Measurements from ENCODE around the gene GALNT18.

GALNT18 gene

DNA sequence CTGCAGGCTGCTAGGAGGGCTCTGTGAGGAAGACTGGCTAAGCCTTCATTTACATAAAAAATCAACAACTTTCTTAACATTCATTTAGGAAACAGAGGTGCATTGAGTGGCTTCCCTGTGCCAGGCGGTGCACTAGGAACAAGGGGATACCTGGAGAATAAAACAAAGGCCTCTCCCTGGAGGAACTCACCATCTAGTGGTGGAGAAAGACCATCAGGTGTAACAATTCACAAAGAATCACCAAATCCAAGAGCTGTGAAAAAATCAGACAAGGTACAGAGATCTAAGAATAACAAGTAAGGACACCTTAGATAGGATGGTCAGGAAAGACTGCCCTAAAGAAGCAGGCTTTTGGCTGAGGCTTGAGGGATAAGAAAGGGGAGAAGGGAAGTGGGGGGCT is 309.1 kb downstream of the GALNT18 start:
- no peak for DNase-seq (ENCODE audit: low read depth in 2 of 2)

DNA sequence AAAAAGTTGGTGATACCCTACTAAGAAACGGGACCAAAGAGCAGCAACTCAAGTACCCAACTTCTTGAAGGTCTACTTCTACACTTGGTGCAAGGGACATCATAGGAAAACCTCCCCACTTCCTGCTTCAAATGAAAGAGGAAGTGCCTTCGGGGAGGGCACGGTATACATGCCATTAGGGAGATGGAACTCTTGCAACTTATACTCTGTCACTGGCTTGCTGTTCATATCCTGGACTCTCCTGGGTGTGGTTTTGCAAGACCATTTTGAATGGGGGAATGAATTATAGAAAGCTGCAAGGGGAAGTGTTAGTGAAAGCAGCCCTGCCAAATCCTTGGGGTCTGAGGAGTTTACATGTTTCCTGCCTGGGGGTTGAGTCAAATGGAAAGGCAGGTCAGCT is 310.6 kb downstream of the GALNT18 start:
- no peak for DNase-seq (ENCODE audit: low read depth in 2 of 2)

DNA sequence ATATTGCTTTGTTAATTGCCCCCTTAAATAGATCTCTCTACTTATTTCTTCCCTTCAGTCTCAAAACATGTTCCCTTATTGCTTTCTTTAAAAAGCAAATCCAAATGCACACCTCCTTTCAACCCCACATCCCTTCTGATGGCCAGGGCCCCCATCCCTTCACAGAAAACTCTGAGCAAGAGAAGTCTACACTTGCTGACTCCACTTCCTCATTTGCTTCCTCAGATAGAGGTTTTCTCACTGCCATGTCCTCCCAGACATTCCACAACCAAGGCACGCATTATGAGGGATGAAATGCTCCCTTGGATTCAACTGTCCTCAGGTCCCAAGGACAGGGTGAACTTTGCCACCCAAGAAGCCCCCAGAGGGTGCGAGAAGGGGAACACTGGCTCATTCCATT is 311.9 kb downstream of the GALNT18 start:
- DNase-seq (ENCODE audit: low read depth in 2 of 2) = no peak

DNA sequence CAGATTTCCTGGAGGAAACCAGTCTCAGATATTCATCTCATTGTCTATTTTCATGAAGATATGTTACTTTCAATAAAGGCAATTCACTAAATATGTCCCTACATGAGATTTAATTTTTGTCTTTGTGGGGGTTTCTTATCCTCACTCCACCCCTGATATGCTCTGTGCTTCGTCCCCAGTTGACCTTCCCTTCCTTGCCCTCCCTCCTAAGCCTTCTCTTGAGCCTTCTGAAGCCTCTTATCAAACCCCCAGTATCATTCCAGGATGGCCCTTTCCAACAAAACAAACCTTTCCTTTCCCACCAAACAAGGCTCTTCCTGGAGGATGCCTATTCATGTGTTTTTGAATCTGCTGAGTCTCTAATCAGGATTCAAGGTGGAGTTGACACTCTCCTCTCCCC is 313.6 kb downstream of the GALNT18 start:
- no peak for DNase-seq (ENCODE audit: low read depth in 2 of 2)

DNA sequence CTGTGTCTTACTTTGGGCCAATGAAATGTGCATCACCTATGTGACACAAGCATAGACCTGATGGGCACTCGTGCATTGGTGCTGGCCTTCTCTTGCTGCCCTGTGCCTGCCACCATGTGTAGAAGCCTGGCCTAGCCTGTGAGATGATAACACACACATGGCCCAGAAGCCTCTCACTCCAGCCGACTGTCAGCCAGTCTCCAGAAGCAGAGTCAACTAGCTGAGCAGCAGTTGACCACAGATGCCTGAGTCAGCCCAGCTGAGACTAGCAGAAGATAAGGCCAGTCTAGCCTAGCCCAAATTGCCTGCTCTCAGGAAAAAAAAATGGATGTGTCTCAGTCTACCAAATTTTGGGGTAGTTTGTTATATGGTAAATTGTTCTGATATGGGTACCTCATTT is 314.9 kb downstream of the GALNT18 start:
- DNase-seq (ENCODE audit: low read depth in 2 of 2) = no peak

DNA sequence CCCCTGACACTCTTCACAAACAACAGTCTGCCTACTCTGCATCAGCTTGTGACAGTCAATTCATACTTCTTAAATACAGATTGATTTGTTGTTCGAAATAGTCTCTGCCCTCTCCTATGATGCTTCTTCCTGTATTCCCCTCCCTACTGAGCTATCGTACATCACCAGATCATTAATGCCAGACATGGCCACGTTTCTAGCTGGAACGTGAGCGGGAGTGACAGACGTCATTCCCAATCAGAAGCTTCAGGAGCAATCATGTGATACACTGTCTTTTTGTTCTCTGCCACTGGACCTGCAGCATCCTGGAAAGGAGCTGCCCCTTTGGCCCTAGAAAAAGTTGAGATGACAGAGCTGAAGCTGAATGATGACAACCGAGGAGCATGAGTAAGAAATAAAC is 317.3 kb downstream of the GALNT18 start:
- no peak for DNase-seq (ENCODE audit: low read depth in 2 of 2)

DNA sequence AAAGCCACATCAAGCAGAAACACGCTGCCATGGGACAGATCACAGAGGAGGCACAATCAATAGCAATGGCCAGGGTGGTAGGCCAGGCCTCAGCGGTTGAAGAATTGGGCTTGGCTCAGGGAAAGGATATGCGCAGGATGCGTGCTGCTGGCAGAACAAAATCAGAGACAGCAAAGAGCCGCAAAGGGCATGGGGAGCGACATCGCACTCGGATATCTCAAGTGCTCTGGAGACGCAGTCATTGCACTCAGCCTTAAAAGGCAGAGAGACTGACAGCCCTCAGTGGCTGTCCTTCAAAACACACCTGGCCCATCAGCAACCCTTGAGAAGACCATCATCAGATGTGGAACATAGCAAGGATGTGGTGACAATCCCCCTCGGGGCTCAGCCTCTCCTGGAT is 319.2 kb downstream of the GALNT18 start:
- no peak for DNase-seq (ENCODE audit: low read depth in 2 of 2)

DNA sequence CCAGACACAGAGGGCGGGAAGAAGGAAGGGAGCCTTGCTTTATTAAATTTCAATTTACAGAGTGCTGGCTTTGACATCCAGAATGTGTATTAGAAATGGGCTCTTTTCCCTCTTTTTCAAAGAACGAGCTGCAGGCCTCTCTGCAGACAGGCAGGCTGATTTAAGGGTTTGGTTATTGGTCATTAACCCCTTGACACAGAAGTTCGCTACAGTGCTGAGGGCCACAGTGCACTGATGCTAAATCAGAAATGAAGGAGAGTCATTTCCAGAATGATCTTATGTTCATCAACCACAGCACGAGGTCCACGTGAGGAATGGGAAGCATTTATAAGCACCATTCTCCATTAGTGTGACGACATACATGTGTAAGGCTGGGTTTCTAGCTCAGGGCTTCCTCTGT is 320.6 kb downstream of the GALNT18 start:
- DNase-seq (ENCODE audit: low read depth in 2 of 2) = no peak

DNA sequence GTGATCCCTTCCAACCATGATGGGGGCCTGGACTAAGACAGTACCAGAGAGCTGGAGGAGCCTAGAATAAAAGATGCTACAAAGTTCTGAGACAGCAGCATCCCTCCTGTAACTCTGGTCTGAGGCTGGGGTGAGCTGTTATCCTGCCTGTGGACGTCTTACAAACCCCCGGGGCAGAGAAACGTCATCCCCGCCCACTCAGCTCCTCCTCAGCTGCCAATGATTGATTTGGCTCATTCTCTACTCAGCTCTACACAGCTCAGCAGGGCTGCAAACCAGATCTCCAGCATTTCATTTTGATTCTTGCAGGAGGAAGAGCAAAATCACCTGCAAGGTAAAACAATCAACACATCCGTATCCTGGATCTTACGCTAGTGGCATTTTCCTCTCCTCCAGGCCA is 324.2 kb downstream of the GALNT18 start:
- DNase-seq (ENCODE audit: low read depth in 2 of 2) = no peak

DNA sequence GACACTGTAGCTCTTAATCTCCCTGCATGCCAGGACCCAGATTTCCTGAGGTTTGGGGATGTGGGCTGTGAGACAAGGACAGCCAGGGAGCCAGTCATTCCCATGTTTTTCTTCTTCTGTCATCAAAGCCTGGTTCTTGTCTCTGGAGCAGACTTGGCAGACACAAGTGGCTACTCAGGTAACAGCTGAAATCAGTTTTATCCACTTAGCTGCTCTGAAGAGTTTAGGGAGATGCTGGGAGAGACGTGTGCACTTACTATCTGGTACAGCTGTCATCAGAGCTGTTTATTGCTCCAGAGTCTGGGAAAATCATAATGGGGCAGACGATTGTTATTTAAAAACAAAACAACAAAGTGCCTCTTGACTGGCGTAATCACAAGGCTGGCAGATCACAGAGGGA is 325.4 kb downstream of the GALNT18 start:
- no peak for DNase-seq (ENCODE audit: low read depth in 2 of 2)

DNA sequence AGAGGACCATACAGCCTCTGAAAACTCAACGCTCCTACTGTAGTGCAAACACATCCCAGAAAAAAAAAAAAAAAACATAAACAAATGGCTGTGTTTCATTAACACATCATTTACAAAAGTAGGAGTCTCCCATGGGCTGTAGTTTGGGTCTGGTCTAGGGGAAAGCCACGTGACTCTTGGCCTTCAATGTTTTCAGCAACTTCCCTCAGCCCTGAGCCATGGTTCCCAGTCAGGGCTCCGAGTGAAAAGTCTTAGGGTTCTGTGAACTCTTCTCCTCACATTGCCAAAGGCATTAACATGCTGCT is 327.3 kb downstream of the GALNT18 start:
- DNase-seq (ENCODE audit: low read depth in 2 of 2) = no peak

DNA sequence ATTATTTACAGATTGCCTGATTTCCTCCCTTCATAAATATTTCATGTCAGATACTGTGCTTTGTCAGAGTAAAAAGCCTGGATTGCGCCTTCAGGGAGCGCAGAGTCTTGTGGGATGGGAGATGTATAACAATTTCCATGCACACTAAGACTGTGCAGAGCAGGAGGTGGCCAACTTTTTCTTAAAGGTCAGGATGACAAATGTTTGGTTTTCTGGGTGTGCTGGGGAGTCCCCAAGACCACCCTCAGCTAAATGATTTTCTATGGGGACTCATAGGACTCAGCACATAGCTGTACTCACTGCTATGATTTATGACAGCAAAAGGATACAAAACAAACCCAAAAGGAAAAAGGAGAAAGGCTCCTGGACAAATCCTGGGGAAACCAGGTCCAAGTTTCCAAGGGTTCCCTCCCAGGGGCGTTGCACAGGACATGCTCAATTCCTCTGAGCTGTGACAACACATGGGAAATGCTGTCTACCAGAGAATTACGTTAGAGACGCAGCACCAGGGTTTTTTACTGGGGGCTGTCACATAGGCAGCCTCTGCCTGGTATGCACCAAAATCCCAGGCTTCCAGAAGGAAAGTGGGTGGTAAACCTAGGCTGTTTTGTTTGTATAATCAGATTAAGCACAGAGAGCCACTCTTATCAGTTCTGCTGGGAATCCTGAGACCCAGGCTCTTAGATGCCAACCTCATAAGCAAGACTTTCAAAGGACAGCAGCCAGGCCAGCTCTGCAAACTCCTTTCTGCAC is 327.8 kb downstream of the GALNT18 start:
- DNase-seq (ENCODE audit: low read depth in 2 of 2) = no peak

DNA sequence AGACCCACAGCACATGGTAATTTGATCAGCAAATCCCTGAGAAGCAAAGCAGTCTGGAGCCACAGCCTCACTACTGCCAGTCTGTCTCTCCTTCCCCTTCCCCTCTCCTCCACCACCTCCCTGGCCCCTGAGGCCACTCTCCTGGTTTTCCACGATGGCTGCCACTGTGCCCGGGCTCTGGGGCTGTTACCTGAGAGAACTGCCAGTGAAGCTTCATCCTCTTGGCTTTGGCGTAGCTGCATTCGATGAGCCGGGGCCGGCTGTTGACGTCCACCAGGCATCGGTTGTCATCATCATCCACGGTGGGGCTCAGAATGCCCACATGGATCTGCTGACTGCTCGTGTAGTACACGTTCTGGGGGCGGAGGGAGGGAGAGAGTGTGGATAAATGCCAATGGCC is 329.0 kb downstream of the GALNT18 start:
- no peak for DNase-seq (ENCODE audit: low read depth in 2 of 2)

DNA sequence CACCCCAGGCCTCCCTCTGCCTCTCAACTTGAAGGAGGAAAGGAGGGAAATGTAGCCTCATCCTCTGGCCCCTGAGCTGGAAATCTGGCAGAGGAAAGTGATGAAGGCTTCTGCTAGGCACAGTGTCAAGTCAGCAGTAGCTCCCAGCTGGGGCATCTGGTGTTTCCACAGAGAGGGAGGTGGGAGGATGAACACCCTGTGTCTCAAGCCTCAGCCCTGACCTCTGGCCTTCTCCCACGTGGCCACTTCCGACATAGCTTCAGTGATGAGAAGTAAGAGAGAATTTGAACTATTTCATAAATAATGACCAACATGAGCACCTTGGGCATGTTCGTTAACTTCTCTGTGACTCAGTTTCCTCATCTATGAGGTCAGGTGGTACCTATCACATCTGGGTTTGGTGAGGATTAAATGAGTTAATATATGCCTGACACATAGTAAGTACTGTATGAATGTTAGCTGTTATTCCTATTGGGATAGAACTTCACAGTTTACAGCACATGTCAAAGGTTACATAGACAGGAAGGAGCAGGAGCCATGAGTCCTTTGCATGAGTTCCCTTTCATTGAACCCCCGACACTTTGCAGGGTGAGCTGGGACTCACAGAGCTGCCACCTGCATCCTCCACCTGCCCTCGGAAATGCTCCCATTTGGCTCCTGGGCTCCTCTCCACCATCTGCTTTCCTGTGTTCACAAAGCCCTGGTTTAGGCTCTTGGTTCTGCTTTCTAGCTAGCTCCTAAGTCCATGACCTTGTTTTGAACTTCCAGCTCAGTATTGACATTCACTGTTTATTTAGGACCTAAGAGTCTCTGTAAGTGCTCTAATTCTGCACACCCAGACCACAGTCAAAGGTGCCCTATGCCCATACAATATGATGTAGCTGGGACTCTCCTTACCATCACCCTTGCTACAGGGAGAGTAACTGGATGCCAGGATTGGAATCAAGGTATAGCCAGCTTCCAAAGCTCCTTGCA is 330.5 kb downstream of the GALNT18 start:
- DNase-seq (ENCODE audit: low read depth in 2 of 2) = no peak

DNA sequence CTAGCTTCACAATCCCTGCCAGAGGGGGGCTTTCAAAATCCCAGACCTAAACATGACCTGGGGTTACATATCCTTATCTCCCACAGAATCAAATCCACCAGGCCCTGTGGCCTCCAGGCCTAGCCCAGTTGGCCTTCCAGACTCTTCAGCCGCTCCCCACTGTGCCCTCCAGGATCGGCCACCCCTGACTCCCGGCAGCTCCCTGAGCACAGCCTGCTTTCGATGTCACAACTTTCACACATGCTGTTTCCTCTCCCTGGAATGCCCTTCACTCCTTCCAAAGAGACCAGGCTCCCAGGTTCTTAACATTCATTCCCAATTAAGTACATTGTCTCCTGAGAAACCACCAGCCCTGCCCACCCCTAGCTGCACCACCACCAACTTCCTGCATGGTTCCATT is 331.5 kb downstream of the GALNT18 start:
- DNase-seq (ENCODE audit: low read depth in 2 of 2) = no peak

DNA sequence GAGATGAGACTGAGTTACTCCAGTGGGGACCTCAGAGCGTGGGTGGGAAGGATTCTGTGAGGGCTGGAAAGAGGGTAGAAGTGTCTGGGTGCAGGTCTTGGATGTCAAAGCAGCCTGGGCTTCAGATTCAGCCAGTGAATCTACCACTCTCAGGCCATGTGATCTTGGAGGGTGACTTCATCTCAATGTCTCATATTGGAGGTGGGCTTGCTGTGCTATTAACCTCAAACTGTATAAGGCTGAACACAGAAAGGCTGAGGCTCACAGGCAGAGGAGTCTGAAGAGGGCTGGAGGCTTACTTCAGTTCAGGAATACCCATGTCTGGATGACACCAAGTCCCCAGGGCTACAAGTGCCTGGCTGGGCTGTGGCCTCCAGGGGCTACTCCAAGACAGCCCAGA is 332.1 kb downstream of the GALNT18 start:
- no peak for DNase-seq (ENCODE audit: low read depth in 2 of 2)

DNA sequence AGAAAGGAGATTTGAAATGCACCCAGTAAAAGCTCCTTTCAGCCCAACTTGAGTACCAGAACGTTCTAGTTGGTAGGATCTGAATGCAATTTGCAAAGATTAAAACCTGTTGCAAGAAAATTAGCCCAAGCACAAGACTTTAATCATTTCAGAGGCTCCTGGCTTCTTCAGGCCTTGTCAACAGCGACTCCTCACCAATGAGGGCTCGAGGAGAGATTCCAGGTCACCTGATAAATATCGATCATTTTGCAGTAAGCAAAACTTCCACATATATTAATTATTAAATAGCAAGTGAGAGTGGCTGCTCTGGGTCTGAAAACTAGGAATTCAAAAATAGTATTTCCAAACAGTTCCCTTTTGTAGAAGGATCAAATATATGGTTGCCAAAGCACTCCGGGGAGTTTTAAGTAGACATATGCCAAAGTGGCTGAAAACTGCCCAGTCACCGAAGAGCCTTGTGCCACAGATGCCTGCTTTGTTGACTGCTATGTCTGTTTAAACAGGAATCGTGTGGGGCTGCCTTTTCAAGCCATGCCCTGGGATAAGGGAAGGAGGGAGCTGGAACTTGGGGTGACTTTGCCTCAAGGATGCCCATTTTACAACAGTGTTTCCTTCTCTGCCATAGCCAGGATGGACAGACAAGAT is 332.7 kb downstream of the GALNT18 start:
- DNase-seq (ENCODE audit: low read depth in 2 of 2) = no peak

DNA sequence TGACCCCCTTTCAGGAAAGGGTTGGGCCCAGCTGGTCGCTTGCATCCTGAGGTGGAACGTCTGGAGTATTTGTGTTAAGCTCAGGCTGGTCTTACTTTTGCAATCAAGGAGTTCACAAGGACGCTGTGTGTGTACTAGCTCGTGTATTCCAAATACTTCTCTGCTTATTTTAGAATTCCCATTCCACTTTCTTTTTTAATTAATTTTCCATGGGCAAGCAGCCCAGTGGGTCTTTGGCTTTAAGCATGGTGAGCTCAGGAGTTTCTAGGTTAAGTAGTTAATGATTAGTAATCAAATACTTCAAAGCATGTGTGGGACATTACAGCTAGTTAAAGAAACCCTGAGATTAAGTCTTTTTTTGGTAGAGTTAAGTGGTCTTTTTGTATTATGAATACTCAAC is 337.3 kb downstream of the GALNT18 start:
- DNase-seq (ENCODE audit: low read depth in 2 of 2) = no peak

DNA sequence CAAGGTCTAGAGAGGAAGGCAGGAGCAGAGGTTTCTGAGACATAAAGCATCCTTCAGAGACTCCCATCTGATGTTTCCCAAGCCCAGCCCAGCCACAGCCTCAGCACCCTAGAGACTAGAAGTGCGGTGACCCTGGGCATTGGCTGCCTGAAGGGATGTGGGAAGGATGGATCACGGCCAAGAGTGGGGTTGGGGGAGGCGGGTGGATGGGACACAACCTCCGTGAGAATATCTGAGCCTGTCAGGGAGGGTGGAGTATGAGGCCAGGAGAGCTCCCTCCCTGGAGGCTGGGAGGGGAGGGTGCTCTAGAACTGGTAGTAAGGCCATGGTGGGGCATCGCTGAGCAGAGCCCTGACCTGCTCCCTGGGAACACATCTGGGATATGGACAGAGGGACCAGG is 340.2 kb downstream of the GALNT18 start:
- no peak for DNase-seq (ENCODE audit: low read depth in 2 of 2)

DNA sequence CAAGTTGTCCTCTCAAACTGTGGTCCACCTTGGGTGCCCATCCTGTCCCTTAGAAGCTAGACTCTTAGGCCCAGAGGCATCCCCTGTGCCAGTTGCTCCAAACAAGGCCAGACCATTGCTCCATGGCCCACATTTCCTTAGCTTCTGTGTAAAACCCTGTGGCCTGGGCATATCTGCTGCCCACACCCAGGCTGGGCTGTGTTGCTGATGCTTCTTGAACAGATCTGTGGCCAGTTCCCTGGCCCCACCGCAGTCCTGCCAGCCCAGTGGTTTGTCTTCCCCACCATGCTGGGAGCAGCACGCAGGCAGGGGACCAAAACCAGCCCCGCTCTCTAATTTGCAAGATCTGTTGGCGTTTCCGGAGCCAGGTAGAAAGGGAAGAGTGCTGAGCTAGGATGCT is 341.0 kb downstream of the GALNT18 start:
- DNase-seq (ENCODE audit: low read depth in 2 of 2) = no peak

DNA sequence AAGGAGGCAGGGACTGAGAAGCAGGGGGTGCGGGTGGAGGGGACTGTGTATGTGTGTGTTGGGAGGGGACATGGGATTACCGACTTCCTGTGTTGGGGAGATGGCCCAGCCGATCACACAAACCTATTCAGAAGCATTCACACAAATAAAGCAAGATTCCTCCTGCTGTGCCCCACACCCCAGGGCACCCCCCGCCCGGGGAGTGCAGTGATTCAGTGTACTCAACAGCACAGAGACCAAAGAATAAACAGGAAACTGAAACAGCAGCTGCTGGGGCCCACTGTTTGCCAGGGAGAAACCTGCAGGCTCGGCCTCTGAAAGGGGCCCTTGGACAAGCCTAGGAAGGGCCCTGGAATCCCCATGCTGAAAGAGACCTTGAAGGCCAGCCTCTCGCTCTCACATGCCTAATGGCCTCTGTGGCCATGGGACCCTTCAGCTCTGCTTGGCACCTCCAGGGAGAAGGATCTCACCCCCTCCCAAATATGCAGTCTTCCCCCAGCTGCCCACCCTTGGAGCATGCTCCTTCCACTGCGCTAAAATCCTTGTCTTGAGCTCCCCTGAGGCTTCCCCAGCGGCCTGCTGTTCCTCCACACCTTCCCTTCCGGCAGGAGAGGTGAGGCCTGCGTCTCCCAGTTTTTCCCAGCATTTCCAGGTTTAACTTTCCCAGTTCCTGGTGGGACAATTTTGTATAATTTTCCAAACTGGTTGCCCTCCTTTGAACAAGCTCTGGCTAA is 341.7 kb downstream of the GALNT18 start:
- no peak for DNase-seq (ENCODE audit: low read depth in 2 of 2)

DNA sequence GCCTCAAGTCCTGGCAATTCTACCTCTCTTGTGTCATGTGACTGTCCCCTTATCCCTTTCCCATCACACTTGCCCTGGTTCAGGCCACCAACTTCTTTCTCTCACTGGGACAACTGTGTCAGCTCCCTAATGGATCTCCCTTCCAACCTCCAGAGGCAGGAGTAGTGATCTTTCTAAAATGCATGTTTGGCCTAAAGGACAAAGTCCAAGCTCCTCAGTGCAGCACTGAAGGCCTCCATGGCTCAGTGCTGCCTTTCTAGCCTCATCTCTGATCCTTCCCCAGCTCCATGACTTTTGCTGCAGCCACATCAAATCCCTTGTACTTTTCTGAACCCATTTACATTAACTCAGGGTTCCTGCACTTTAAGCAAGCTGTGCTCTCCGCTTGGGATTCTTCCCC is 349.6 kb downstream of the GALNT18 start:
- DNase-seq (ENCODE audit: low read depth in 2 of 2) = no peak
